Measurements from ENCODE around the gene AMIGO3.
A peak's percentile ranks its signal among the peaks of the same experiment; 100 is the strongest.

AMIGO3 gene

DNA sequence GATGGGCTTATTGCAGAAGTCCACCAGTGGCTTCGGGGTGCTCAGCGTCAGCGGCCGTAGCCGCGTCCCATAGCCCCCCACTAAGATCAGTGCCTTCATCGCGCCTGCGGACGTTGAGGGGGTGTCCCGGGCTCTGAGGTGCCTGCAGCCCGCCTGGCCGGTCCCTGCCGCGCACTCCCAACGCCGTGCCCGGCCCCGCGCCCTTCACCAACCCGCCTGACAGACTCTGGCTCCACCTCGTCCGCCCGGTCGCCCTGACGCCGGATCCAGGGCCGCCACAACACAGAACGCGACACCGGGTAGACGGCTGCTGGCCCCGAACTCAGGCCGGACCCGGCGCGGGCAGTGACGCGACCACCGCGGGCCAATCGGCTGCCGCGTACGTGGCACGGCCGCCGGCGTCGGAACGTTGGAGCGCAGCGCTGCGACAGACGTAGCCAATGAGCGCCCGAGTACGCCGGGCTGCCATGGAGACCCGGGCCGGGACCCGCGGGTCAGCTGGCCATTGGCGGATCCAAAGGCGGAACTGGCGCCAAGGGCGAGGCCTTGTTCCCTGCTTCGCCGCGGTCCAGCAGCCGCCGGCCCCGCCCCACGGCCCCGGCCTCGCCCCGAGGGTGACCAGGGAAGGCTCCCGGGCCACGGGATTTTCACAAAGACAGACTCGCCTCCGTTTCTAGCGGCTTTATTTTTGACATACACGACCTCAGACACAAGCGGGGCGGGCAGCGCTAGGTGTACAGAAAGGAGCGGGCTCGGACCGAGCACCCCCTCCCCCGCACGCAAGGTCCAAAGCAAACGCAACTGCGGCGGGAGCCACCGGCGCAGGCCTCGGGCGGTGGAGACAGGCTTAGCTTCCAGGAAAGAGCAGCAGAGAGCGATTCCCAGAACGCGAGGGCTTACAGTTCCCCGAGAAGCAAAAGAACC is 4.4 kb upstream of the AMIGO3 start, which contains the start of gene GMPPB:
Gene GMPPB (minus strand): TSS at position 324 of the 924 bp plus-strand sequence. CDS start 225 bp downstream, at position 99.
- peak; percentile 86 to 87 for DNase-seq

DNA sequence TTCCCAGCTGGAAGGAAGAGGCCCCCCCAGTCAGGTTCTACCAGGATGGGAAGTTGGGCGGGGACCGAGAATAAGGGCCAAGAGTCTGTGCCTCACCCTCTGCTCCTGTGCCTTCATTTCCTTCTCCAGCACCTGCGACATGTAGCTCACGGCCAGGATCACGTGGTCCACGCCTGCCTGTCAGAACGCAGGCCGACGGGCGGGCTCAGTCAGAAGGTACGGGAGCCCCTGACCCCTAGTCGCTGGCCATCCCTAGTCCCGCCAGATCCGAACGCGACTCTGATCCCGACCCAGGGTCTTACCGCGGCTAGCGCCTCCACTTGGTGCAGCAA is 3.8 kb upstream of the AMIGO3 start:
- DNase-seq = peak; percentile 47 to 54

DNA sequence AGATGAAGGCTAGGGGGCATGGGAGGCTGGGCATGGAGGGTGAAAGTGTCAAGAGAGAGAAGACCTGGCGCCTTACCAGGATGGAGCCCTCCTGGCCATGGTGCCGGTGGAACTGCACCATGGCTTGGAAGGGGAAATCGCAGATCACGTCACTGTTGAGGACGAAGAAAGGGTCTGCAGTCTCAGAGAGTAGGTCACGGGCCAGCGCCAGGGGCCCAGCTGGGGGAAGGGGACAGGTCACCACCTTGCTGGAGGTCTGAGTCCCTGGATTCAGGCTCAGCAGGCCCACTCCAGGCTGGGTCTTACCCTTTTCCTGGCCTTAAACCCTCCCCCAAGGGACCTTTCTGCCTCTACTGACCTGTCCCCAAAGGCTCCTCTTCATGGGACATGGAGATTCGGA is 3.4 kb upstream of the AMIGO3 start:
- no peak for DNase-seq

DNA sequence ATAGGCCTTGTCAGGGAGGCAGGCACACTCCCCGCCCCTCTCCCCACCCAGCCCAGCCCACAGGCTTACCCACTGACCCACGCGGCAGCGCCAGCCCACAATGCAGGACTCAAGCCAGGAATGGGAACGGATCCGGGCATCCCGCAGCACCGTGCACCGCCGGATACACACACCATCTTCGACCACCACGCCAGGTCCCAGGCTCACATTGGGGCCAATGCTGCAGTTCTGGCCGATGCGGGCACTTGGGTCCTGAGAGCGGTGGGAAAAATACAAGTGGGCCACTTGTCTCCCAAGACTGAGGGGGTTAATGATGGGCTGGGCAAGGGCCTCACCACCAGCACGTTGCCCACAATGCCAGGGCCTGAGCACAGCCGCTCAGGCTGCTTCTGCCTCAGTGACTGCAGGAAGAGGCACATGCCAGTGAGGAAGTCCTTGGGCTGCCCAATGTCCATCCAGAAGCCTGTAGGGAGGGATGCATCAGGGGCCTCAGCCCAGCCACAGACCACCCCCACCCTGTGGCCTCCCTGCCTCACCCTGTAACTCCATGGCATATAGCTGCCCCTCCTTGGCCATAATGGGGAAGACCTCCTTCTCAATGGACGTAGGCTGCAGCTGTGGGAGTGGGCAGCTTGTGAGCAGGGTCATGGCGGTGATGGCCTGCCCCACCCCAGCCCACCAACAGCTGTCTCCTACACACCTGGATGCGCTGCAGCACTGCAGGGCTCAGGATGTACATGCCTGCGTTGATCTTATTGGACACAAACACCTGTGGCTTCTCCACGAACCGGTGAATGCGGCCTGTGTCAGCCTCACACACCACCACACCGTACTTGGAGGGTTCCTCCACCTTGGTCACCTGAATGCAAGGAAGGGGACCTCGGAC is 2.7 kb upstream of the AMIGO3 start:
- DNase-seq = no peak

DNA sequence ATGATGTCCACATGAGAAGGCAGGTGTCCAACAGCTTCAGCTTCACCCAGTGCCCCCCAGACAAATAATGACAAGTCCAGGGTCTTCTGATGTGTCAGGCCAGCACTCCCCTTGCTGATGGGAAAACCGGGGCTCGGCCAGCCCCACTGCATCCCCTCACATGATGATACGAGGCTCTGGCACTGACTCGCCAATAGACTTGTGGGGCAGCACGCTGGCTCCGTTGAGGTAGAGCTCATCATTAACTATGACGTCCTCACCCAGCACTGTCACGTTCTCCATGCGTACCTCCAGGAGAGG is 2.1 kb upstream of the AMIGO3 start:
- no peak for DNase-seq

DNA sequence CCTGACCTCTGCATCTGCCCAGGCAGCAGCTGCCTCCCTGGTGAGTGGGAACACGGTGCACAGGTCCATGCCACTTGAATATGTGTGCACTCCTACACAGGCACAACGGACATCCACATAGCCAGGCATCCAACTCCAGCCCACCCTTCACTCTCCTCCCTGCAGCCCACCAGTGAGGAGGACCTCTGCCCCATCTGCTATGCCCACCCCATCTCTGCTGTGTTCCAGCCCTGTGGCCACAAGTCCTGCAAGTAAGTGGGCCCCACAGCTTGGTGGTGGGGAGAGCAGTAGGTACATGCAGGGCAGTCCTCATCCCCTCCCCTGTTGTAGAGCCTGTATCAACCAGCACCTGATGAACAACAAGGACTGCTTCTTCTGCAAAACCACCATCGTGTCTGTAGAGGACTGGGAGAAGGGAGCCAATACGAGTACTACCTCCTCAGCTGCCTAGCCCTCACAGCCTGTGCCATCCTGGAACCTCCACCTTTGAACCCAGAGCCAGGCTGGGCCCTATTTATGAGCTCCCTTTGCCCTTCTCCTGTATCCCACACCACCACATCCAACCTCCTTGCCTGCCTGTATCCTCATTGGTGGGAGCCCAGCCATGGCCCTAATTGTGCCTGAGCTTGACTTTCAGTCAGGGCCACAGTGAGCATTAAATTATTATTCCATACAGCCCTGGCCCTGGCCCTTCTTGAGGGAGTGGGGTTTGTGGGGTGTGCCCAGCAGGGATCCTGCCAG is 1.5 kb upstream of the AMIGO3 start:
- DNase-seq = no peak

DNA sequence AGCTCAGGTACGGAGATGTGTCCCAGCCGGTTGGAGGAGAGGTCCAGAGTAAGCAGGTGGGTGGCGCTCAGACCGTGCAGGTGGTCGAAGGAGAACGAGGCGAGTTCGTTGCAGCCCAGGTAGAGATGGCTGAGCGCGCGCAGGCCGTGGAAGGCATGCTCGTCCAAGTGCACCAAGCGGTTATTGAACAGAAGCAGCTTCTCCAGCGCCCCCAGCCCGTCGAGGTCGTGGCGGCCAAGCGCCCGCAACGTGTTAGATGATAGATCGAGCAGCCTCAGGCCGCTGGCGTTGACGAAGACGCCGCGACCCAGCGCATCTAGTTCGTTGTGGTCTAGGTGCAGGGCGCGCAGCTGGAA is 648 bp downstream of the AMIGO3 start:
- DNase-seq = no peak

DNA sequence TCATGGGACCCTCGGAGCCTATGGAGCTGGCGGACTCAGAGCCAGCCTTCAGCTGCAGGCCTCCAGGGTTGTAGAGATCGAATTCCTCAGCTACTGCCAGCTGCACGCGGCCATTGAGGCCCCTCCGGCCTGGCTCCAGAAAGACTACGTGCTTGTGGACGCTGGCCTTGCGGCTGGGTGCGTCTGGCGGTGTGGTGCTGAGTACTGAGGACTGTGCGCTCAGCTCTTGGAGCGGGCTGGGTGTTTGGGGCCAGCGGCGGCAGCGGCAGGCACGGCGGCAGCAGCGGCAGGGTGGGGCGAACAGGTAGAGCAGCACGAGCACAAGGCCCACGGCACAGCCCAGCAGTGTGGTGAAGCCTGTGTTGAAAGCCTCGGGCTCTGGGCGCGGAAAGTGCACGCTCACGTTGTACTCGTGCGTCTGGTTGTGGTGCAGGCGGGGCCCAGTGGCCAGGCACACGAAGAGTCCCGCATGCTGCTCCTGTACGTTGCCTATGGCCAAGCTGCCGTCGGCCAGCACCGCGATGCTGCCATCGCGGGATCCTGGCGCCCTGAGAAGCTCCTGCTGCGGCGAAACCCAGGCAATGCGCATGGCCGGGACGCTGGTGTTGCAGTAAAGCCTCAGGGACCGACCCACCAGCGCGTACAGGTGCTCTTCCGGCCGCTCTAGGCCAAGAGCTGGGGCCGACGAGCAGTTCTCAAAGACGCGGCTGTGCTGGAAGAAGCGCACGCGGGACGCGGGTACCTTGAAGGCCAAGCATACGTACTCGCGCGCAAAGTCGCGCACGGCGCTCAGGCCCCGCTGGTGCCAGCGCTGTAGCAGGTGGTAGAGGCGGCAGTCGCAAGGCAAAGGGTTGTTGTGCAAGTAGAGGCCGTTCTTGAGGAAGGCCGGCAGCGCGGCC is 1.3 kb downstream of the AMIGO3 start:
- DNase-seq = no peak

DNA sequence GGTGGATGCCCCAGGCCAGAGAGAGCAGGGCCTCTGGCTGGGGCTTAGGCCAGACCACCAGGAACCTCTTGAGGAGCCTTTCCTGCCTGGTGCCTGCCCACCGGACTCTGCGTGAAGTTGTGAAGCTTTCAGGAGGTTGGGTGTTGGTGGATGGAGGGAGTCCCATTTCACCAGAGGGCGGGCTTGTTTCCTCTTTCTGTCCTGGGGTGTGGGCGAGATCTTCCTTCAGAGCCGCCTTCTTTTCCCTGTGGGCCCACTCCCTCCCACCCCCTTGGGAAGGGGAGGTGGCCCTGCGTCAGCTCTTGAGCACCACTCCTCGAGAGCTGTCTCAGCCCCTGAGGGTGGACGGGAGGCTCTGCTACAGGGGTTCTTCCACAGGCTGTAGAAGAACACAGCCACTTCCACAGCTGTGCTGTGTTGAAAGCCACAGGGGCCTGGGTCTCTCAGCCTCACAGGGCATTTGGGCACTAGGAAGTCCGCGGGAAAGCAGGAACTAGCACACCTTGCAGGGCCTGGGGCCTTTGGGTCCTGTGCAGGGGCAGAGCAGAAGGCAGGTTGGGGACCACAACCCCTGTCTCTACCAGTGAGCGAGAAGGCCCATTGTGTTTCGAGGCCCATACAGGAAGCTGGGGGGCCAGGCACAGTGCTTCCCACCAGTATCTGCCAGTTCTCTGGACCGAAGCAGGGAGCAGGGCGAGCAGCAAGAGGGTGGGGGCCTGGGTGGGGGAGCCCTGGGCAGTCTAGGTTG is 2.1 kb downstream of the AMIGO3 start:
- DNase-seq = no peak

DNA sequence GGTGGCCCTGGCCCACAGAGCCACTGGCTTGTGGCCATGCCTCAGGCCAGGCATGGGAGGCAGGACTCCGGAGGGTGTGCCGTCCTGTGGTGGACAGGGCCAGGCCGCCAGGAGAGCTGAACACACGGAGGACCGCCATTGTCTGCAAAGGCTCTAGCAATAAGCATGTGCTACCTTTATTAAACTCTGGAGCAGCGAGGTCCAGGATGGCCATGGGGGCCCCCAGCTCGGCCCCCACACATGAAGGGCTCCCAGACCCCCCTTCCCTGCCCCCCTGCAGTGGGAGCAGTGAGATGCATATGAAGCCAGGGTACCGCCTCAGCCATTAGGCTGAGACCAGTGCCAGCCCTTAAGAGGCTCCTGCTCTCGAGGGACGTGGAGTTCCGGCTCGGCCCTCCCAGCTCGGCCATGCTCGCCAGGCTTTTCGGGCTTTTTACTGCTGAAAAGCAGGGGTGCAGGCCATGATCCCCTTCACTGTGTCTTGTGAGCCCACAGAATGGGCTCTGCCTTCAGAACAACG is 2.7 kb downstream of the AMIGO3 start:
- DNase-seq = no peak

DNA sequence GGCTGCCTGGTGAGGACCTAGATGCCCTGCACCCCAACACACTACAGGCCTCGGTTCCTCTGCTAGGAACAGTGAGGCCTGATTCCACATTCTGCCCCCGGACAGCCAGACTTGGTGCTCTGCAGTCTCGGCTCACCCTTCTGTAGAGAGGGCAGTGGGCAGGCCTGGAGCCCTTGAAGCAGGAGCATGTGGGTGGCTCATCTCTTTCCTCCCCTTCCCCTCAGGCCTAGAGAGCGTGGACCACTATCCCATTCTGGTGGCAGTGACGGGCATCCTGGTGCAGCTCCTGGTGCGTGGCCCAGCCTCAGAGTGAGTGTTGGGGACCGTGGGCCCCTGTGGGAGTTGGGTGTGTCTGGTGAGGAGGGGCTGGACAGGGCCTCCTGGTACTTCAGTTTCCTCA is 3.3 kb downstream of the AMIGO3 start:
- no peak for DNase-seq

DNA sequence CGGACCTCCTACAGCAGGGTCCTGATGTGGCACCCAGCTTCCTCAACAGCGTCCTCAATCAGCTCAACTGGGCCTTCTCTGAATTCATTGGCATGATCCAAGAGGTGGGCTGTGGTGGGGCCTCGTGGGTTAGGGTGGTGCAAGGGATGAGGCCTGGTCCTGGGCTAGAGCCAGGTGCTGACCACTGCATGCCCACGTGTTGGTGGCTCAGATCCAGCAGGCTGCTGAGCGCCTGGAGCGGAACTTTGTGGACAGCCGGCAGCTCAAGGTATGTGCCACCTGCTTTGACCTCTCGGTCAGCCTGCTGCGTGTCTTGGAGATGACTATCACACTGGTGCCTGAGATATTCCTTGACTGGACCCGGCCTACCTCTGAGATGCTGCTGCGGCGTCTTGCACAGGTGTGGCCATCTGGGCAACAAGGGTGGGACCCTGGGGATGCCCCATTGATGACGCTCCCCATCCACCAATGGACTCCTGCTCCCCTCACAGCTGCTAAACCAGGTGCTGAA is 3.8 kb downstream of the AMIGO3 start:
- DNase-seq = no peak

DNA sequence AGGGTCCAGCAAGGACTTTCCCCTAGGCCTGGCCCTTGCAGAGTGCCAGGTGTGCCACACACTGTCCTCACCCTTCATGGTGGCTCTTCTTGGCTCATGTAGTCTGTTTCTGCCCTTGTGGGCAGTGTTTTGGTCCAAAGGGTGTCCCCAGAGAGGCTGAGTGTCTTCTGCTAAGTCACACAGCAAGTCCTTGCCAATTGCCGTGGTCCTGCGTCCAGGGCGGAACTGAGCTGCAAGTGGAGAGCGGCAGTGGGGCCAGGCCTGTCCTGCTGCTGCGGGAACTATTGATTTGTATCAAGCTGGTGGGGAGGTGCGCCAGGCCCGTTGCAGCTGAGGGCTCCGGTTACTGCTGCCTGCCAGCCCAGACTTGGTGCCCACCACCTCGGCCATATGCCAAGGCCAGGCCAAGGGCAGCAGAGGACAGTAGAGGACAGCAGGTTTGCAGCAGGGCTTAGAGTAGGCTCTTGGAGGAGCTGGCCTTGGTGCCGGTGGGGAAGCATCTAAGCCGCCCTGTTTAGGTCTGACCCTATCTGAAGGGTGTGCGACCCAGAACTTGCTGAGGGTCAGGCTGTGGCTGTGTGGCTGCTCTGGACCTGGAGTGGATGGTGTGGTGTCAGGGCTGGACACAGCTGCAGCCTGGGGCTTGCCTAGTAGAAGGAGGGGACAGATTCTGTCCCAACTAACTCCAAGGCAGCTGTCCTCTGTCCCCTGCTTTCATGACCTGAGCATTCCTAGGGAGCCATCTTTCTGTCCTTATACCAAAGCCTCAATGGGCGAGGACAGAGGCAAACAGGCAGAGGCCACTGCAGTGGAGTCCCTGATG is 4.5 kb downstream of the AMIGO3 start:
- DNase-seq = no peak

DNA sequence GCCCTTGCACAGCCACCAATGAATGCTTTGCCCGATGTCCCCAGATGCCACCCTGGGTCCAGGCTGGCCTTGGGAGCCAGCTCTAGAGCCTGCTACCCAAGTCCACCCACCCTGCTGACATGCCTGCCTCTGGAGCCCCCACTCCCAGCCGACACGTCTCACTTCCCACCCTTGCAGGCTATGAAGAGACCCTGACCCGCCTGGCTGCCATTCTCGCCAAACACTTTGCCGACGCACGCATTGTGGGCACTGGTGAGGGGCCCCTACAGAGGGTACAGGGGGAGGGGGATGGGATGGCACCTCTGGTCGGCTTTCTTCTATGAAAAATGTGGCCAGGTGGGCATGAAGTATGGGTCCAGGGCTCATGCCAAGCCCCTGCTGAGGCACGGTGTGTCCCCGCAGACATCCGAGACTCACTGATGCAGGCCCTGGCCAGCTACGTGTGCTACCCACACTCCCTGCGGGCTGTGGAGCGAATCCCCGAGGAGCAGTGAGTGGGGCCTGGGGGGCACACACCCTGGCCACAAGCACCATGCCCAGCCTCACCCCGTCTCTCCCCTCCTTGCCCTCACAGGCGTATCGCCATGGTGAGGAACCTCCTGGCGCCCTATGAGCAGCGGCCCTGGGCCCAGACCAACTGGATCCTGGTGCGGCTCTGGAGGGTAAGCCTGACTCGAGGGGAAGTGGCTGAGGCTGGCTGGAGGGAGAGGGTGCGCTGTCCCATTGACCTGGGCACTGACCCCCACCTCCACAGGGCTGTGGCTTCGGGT is 6.0 kb downstream of the AMIGO3 start:
- DNase-seq = no peak

DNA sequence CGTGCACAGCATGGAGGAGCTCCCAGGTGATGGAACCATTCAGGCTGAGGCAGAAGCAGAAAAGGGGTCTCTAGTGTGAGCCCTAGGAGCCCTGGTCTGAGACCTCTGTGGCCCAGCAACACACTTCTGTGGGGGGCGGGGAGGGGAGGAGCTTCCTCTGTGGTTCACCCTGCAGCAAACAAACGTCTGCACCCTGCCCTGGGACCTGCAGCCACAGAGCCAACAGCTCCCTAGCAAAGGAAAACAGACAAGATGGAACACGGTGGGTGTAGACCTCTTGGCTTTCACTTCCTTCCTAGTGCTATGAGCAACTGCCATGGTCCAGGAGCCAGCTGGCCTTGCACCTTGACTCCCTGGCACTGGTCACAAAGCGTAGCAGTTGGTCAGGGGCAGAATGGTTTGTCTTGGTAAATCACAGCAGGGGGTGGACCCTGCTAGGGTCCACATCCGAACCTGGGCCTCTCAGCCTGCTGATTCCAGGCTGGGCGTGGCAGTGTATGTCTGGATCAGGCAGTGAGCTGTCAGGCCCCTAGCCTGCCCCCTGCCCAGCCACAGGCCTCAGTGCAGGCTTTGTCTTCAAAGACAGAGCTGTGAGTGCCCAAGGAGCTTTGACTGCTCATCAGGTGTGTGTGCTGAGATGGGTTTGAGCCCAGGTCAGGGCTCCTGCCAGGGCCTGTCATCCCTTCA is 6.7 kb downstream of the AMIGO3 start:
- no peak for DNase-seq

DNA sequence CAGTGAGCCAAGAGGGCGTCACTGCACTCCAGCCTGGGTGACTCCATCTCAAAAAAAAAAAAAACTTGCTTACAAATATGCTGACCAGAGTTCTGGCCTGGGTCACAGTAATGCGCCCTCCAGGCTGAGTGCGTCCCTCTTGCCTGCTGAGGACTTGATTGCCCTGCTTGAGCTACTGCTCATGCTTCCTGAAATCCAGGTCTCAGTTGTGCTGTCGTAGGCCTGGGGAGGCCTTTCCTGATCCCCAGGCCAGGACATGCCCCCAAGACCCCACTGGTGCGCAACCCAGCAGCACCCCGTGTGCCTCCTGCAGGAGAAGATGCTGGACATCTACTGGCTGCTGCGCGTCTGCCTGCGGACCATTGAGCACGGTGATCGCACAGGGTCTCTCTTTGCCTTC is 7.3 kb downstream of the AMIGO3 start:
- DNase-seq = no peak

DNA sequence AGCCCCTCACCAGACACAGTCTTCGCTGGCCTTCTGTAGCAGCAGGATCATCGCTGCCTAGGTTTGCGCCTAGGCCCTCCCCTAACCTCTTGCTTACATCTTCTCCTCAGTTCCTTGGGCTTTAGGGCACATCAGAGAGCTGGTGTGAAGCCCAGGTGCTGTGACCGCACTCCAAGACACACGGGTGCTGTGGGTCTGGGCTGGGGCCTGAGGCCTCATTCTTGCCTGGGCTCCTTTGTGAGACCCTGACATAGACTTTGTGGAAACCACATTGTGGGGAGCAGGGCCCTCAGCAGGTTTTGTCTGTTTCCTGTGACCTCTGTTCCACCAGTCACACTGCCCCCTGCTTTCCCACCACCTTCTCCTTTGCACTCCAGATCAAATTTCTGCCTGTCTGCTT is 8.0 kb downstream of the AMIGO3 start:
- DNase-seq = no peak

DNA sequence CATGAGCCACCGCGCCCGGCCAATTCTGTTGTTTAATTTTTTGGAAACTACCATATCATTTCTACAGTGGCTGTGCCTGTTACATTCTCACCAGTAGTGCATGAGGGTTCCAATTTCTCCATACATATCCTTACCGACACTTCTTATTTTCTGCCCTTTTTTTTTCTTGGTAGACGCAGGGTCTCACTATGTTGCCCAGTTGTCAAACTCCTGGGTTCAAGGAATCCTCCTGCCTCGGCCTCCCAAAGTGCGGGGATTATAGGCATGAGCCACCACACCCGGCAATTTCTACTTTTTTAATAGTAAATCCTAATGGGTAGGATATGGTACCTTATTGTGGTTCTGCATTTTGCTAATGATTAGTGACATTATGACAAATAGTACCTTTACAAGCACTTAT is 9.6 kb downstream of the AMIGO3 start:
- DNase-seq = no peak

DNA sequence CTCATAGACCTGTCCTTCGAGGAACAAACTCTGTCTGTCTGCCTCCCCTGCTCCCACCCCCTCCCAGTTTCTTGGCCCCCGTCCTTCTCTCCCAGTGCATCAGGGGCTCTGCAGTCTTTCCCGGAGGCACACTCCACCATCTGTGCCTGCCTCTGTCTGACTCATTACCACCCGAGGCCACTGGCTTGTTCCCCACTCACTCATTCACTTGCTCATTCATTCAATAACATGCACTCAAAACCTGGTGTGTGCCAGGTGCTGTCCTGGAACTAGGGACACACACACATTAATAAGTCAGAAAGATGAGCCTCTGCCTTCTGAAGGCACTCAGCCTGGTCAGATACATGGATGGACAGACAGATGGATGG is 12.4 kb downstream of the AMIGO3 start:
- no peak for DNase-seq
